ENCODE results near the gene RHAG.

GRCh38 chr6:49555951-49556350 lies 80.7 kb downstream of the RHAG start:
- TF ChIP-seq, protein P1, sequence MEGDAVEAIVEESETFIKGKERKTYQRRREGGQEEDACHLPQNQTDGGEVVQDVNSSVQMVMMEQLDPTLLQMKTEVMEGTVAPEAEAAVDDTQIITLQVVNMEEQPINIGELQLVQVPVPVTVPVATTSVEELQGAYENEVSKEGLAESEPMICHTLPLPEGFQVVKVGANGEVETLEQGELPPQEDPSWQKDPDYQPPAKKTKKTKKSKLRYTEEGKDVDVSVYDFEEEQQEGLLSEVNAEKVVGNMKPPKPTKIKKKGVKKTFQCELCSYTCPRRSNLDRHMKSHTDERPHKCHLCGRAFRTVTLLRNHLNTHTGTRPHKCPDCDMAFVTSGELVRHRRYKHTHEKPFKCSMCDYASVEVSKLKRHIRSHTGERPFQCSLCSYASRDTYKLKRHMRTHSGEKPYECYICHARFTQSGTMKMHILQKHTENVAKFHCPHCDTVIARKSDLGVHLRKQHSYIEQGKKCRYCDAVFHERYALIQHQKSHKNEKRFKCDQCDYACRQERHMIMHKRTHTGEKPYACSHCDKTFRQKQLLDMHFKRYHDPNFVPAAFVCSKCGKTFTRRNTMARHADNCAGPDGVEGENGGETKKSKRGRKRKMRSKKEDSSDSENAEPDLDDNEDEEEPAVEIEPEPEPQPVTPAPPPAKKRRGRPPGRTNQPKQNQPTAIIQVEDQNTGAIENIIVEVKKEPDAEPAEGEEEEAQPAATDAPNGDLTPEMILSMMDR (IDR thresholded peaks at IDR 0.05 in 8 of 11, conservative IDR thresholded peaks at IDR 0.05 in 3 of 11), result no peak
- no peak for TF ChIP-seq POLR2A (IDR thresholded peaks at IDR 0.05)

All from spleen (tissue), 7 donors.